SK-N-SH (cell line): Measurements from ENCODE around the gene MIF. TPM values are rescaled to one million over a fixed set of nuclear protein-coding genes. Genes with fewer than 3 reads are reported as not detected.

Source experiments
- CTCF ChIA-PET: fragments of 300-600, 350-600 bp; formaldehyde crosslinking; extraction: SDS; loops from one replicate; lab custom pipeline; 2021; lab: Yijun Ruan, JAX
- POLR2A ChIA-PET: fragments of 350-600 bp; sonication (Branson Sonifier 250); formaldehyde crosslinking; extraction: SDS; loops from one replicate; lab custom pipeline; 2020; ENCODE audit warnings: antibody characterized with exemption, inconsistent platforms; lab: Yijun Ruan, JAX
- DNase-seq: peaks from one replicate; pipeline ENCODE4 v3.0.0; 2012
- H2AFZ ChIP-seq: fragments of 200-600 bp; sonication (generic); 2 replicates; pipeline ENCODE4 v1.8.1; 2016; ENCODE audit warnings: antibody characterized with exemption, mild to moderate bottlenecking, low read depth
- H3F3A ChIP-seq: fragments of 200-600 bp; sonication (generic); replicated peaks from 2 replicates; pipeline ENCODE3; 2016; ENCODE audit warnings: antibody characterized with exemption, mild to moderate bottlenecking; ENCODE audit not compliant: insufficient read depth
- H3K27ac ChIP-seq, 2 experiments: fragments of 200-500 bp in 1 of 2; fragments of 200-600 bp in 1 of 2; sonication (Bioruptor generic) in 1 of 2; sonication (generic), shearing (Covaris generic) in 1 of 2; 2 replicates each; pipeline versions ENCODE4 v1.5.1 to v1.6.1; 2014 to 2016; ENCODE audit warnings: low read depth in 2 of 2, inconsistent platforms in 1 of 2, low read length in 1 of 2, mild to moderate bottlenecking in 1 of 2, mixed read lengths in 1 of 2
- H3K27me3 ChIP-seq: fragments of 200-600 bp; sonication (generic), shearing (Covaris generic); 2 replicates; pipeline ENCODE4 v1.6.1; 2016; ENCODE audit warnings: mixed run types; ENCODE audit not compliant: insufficient read depth
- H3K36me3 ChIP-seq, 2 experiments: fragments of 200-500 bp in 1 of 2; fragments of 200-600 bp in 1 of 2; sonication (Bioruptor generic) in 1 of 2; sonication (generic) in 1 of 2; replicated peaks in 1 of 2; 2 replicates each; pipeline versions ENCODE3 to v1.5.1; 2014 to 2016; ENCODE audit warnings: low read length in 1 of 2, mild to moderate bottlenecking in 1 of 2; ENCODE audit not compliant: insufficient read depth in 2 of 2, control insufficient read depth in 1 of 2
- H3K4me1 ChIP-seq, 2 experiments: fragments of 200-500 bp in 1 of 2; fragments of 200-600 bp in 1 of 2; sonication (Bioruptor generic) in 1 of 2; sonication (generic), shearing (Covaris generic) in 1 of 2; 2 replicates each; pipeline versions ENCODE4 v1.5.1 to v1.6.1; 2014 to 2016; ENCODE audit warnings: low read depth in 1 of 2, low read length in 1 of 2, mixed run types in 1 of 2; ENCODE audit not compliant: insufficient read depth in 2 of 2, control insufficient read depth in 1 of 2
- H3K4me2 ChIP-seq: fragments of 200-600 bp; sonication (generic), shearing (Covaris generic); 2 replicates; pipeline ENCODE4 v1.6.1; 2017; ENCODE audit warnings: mixed run types
- H3K4me3 ChIP-seq, 2 experiments: fragments of 200-500 bp in 1 of 2; fragments of 200-600 bp in 1 of 2; sonication (Bioruptor generic) in 1 of 2; sonication (generic), shearing (Covaris generic) in 1 of 2; 2 replicates each; pipeline versions ENCODE4 v1.5.1 to v1.8.1; 2014 to 2016; ENCODE audit warnings: low read depth in 2 of 2, inconsistent platforms in 1 of 2, low read length in 1 of 2, mild to moderate bottlenecking in 1 of 2, mixed read lengths in 1 of 2, moderate library complexity in 1 of 2
- H3K79me2 ChIP-seq: fragments of 200-600 bp; sonication (generic); 2 replicates; pipeline ENCODE4 v1.8.1; 2017; ENCODE audit warnings: mild to moderate bottlenecking; ENCODE audit not compliant: insufficient read depth
- H3K9ac ChIP-seq: fragments of 200-600 bp; sonication (generic); 2 replicates; pipeline ENCODE4 v1.6.1; 2017; ENCODE audit warnings: mixed run types
- H3K9me2 ChIP-seq: fragments of 200-600 bp; sonication (generic); 2 replicates; pipeline ENCODE4 v1.6.1; 2017; ENCODE audit warnings: mixed run types
- H3K9me3 ChIP-seq: fragments of 200-600 bp; sonication (generic); 2 replicates; pipeline ENCODE4 v1.6.1; 2017; ENCODE audit warnings: mixed run types, mild to moderate bottlenecking, moderate library complexity
- H4K20me1 ChIP-seq: fragments of 200-600 bp; sonication (generic); 2 replicates; pipeline ENCODE4 v1.6.1; 2017; ENCODE audit warnings: mild to moderate bottlenecking, mixed run types; ENCODE audit not compliant: insufficient read depth
- EP300 ChIP-seq, 2 experiments: IDR thresholded peaks; 2 replicates each; pipeline versions ENCODE4 v1.4.0 to v1.6.1; 2012; ENCODE audit warnings: borderline replicate concordance in 1 of 2, low read depth in 1 of 2, low read length in 1 of 2
- FOXM1 ChIP-seq: IDR thresholded peaks from 2 replicates; pipeline ENCODE4 v1.4.0; 2012; ENCODE audit warnings: low read depth, mild to moderate bottlenecking
- GATA2 ChIP-seq: sonication (generic); formaldehyde crosslinking; IDR thresholded peaks from 2 replicates; pipeline ENCODE4 v1.5.0; 2020; ENCODE audit warnings: mild to moderate bottlenecking, missing genetic modification reagents
- IRF3 ChIP-seq: fragments of 150-350 bp; IDR thresholded peaks from 2 replicates; pipeline ENCODE4 v1.6.1; 2016; ENCODE audit warnings: mild to moderate bottlenecking, low read depth, low read length
- JUND ChIP-seq: IDR thresholded peaks from 2 replicates; pipeline ENCODE4 v1.4.0; 2012
- MEF2A ChIP-seq: IDR thresholded peaks from 2 replicates; pipeline ENCODE4 v1.4.0; 2012; ENCODE audit warnings: low read depth, borderline replicate concordance
- NRF1 ChIP-seq: IDR thresholded peaks from 2 replicates; pipeline ENCODE4 v1.6.1; 2012; ENCODE audit warnings: low read depth, mild to moderate bottlenecking, low read length
- POLR2AphosphoS5 ChIP-seq: IDR thresholded peaks from 2 replicates; pipeline ENCODE4 v1.6.1; 2012; ENCODE audit warnings: low read depth, low read length
- RAD21 ChIP-seq: IDR thresholded peaks from 2 replicates; pipeline ENCODE4 v1.6.1; 2012; ENCODE audit warnings: mild to moderate bottlenecking, low read length
- RFX5 ChIP-seq: IDR thresholded peaks from 2 replicates; pipeline ENCODE4 v1.6.1; 2012; ENCODE audit warnings: mild to moderate bottlenecking, improper control_type of control experiment, low read length
- SIN3A ChIP-seq: IDR thresholded peaks from 2 replicates; pipeline ENCODE4 v1.6.1; 2012; ENCODE audit warnings: low read depth, mild to moderate bottlenecking, low read length, moderate library complexity, borderline replicate concordance
- SMC3 ChIP-seq: IDR thresholded peaks from 2 replicates; pipeline ENCODE4 v1.6.1; 2012; ENCODE audit warnings: low read depth, low read length, improper control_type of control experiment
- TCF12 ChIP-seq: IDR thresholded peaks from 2 replicates; pipeline ENCODE4 v1.4.0; 2012
- TEAD4 ChIP-seq: IDR thresholded peaks from 2 replicates; pipeline ENCODE4 v1.4.0; 2012; ENCODE audit warnings: mild to moderate bottlenecking, borderline replicate concordance; ENCODE audit not compliant: insufficient read depth
- USF1 ChIP-seq: IDR thresholded peaks from 2 replicates; pipeline ENCODE4 v1.4.0; 2012; ENCODE audit warnings: low read depth, borderline replicate concordance
- YY1 ChIP-seq: IDR thresholded peaks from 2 replicates; pipeline ENCODE4 v1.4.0; 2012; ENCODE audit warnings: low read depth, mild to moderate bottlenecking
- ZBTB33 ChIP-seq: IDR thresholded peaks from 2 replicates; pipeline ENCODE4 v1.4.0; 2012; ENCODE audit warnings: low read depth, borderline replicate concordance
- WGBS: methylation state at CpG from one replicate; pipeline ENCODE4 v1.1.6; 2017; ENCODE audit warnings: low lambda C conversion rate; 5-methylcytosine and 5-hydroxymethylcytosine counted together
- polyA plus RNA-seq, 3 experiments: library from polyadenylated mRNA; depleted of rRNA; stranded (reverse); fragments of >200 nt; gene quantifications; 2 replicates each; pipeline ENCODE4 v1.2.3, GENCODE V29; 2012
- TF ChIP-seq, protein P1 (sequence below): fragments of 200-600 bp; sonication (generic); IDR thresholded peaks from 2 replicates; pipeline ENCODE4 v1.6.1; 2017; ENCODE audit warnings: antibody characterized with exemption, mild to moderate bottlenecking, moderate library complexity
- TF ChIP-seq, protein P2 (sequence below): IDR thresholded peaks from 2 replicates; pipeline ENCODE4 v1.6.1; 2012; ENCODE audit warnings: mild to moderate bottlenecking, low read depth, low read length, moderate library complexity

Gene MIF
- polyA plus RNA-seq, 1 of the 3 experiments (the other 2 are of a cell fraction): 565 TPM

GRCh38 chr22:23925020-23925606, 30.9 kb downstream of the MIF start:
- Histone ChIP-seq H4K20me1 (no peaks in the 10 kb centered on the region), H3K27me3 (no peaks in the 10 kb centered on the region), H3K4me3 (no peak overlapping the region), H3K79me2 (no peaks in the 10 kb centered on the region), H3K4me2 (no peak overlapping the region), H3K27ac (no peak overlapping the region), H3K36me3 (peaks cover 3 to 30% of the 10 kb centered on the region in 2 experiments), H3K9me2 (no peaks in the 10 kb centered on the region), H3K9ac (no peak overlapping the region), H3F3A (no peaks in the 10 kb centered on the region), H3K4me1 (no peaks in the 10 kb centered on the region), H2AFZ (no peak overlapping the region)
- no peak for DNase-seq
- TF ChIP-seq IRF3 (no peak), SMC3 (no peak), JUND (no peak), ZBTB33 (no peak), SIN3A (no peak), GATA2 (CRISPR knock-in tag) (no peak), TEAD4 (no peak), RAD21 (no peak)
- TF ChIP-seq, all 33 proteins: peak for 0
- POLR2A ChIA-PET: no interaction called here
- H3K9me3 ChIP-seq: no peaks in the 10 kb centered on the region; the same call in 1 of the 2 replicates
- CTCF ChIA-PET: interaction anchor here (1.3 kb wide), 1 partner anchor 32 kb away, joined by 3 read pairs; no protein-coding TSS in a partner anchor
- 75% methylated on average over 5 of the region's 6 CpGs for WGBS

GRCh38 chr22:23926561-23926960, 32.4 kb downstream of the MIF start:
- Histone ChIP-seq H3K9me2 (no peaks in the 10 kb centered on the region), H4K20me1 (no peaks in the 10 kb centered on the region), H3K4me1 (no peaks in the 10 kb centered on the region), H3K79me2 (no peaks in the 10 kb centered on the region), H3K9me3 (no peaks in the 10 kb centered on the region; the same call in 1 of the 2 replicates), H3K4me2 (no peak overlapping the region), H3F3A (no peaks in the 10 kb centered on the region), H3K27ac (no peak overlapping the region), H2AFZ (no peak overlapping the region), H3K9ac (no peak overlapping the region), H3K27me3 (no peaks in the 10 kb centered on the region), H3K4me3 (no peak overlapping the region), H3K36me3 (peaks cover 3 to 28% of the 10 kb centered on the region in 2 experiments)
- no peak for DNase-seq
- POLR2A ChIA-PET: no interaction called here
- 55% methylated on average over 11 of the region's 14 CpGs for WGBS
- TF ChIP-seq, protein P1, sequence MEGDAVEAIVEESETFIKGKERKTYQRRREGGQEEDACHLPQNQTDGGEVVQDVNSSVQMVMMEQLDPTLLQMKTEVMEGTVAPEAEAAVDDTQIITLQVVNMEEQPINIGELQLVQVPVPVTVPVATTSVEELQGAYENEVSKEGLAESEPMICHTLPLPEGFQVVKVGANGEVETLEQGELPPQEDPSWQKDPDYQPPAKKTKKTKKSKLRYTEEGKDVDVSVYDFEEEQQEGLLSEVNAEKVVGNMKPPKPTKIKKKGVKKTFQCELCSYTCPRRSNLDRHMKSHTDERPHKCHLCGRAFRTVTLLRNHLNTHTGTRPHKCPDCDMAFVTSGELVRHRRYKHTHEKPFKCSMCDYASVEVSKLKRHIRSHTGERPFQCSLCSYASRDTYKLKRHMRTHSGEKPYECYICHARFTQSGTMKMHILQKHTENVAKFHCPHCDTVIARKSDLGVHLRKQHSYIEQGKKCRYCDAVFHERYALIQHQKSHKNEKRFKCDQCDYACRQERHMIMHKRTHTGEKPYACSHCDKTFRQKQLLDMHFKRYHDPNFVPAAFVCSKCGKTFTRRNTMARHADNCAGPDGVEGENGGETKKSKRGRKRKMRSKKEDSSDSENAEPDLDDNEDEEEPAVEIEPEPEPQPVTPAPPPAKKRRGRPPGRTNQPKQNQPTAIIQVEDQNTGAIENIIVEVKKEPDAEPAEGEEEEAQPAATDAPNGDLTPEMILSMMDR: no peak
- TF ChIP-seq USF1 (no peak), RFX5 (no peak), NRF1 (no peak), POLR2AphosphoS5 (no peak), EP300 (IDR thresholded peaks at IDR 0.05; ENCODE audit: borderline replicate concordance in 1 of 2, low read depth in 1 of 2, low read length in 1 of 2) (no peak), FOXM1 (no peak), RAD21 (no peak), YY1 (no peak), MEF2A (no peak), SMC3 (no peak), TCF12 (no peak)
- TF ChIP-seq, protein P2, sequence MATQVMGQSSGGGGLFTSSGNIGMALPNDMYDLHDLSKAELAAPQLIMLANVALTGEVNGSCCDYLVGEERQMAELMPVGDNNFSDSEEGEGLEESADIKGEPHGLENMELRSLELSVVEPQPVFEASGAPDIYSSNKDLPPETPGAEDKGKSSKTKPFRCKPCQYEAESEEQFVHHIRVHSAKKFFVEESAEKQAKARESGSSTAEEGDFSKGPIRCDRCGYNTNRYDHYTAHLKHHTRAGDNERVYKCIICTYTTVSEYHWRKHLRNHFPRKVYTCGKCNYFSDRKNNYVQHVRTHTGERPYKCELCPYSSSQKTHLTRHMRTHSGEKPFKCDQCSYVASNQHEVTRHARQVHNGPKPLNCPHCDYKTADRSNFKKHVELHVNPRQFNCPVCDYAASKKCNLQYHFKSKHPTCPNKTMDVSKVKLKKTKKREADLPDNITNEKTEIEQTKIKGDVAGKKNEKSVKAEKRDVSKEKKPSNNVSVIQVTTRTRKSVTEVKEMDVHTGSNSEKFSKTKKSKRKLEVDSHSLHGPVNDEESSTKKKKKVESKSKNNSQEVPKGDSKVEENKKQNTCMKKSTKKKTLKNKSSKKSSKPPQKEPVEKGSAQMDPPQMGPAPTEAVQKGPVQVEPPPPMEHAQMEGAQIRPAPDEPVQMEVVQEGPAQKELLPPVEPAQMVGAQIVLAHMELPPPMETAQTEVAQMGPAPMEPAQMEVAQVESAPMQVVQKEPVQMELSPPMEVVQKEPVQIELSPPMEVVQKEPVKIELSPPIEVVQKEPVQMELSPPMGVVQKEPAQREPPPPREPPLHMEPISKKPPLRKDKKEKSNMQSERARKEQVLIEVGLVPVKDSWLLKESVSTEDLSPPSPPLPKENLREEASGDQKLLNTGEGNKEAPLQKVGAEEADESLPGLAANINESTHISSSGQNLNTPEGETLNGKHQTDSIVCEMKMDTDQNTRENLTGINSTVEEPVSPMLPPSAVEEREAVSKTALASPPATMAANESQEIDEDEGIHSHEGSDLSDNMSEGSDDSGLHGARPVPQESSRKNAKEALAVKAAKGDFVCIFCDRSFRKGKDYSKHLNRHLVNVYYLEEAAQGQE: no peak
- CTCF ChIA-PET: interaction anchor here (0.9 kb wide), 1 partner anchor 30 kb away, joined by 3 read pairs; no protein-coding TSS in a partner anchor
